HG02840 (cell line): Measurements from ENCODE around the gene DUS1L.

Source experiments
- ATAC-seq: cut with Tn5 transposase; IDR thresholded peaks from one replicate; pipeline ENCODE4 v1.9.1; 2021; ENCODE audit warnings: mild to moderate bottlenecking, moderate library complexity, moderate number of reproducible peaks; ENCODE audit not compliant: unreplicated experiment, low FRiP score

DUS1L gene

DNA sequence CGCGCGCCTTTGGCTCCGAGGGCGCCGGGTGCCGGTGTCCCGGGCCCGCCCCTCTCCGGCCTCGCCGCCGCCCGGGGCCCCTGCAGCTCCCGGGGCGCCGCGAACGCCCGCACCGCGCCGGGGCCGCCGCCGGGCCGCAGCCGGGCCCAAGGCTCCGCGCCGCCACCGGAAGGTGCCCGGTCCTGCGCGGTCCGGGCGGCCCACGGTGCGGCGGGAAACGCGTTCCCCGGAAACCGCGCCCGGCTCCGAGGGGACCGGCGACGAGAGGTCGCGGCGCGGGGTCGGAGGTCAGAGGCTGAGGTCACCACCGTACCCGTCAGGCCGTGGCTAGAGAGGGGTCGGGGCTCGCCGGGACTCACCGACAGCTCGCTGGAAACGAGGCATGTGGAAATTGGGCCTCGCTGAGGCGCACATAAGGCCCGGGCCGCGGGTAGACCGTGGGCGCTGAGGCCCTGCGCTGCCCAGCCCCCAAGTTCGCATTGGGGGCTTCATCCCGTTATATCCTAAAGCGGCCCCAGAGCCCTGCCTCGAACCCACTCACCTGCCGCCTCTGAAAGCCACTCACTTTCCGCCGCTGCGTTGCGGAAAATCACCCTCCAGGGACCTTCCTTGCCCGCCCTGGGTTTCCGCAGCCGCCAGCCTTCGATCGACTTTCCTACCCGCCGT lies at the start of gene DUS1L:
TSS of gene DUS1L (minus strand) at position 167 of the 666 bp plus-strand sequence. CDS start 745 bp downstream, outside the sequence.
- no peak for ATAC-seq

DNA sequence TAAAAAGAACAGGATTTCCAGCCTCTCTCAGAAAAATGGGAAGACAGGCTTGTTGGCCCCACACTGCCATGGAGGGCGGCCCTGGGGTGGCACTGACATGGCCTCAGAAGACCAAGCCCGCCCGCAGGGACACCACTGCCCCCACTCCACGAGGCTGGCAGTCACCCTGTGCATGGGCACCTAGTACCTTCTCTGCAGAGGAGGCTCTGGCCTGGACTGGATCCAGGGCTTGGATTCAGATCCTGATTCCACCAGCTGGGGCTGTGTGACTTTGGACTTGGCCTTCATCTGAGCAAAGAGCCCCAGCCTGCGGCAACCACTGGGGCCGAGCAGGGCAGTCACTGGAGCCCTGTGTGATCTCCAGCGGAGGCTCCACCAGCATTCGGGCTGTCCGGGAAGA lies 49.3 kb upstream of the DUS1L start:
- ATAC-seq, result no peak

DNA sequence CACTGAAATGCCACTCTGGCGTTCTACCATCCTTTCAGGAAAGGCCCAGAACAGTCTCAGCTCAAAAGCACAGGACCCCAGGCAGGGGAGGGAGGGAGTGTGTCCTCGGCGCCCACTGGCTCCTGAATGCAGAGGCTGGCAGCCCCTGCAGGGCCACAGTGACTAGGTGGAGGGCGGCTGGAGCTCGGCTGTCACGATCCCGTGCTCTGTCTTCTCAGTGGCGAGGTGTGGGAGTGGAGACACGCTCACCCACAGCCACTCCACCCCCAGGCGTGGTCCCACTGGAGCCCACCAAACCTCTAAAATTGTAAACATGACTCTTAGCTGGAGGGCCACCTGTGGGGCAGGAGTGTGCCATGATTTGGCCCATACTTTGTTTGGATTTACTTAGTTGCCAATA lies 48.8 kb upstream of the DUS1L start:
- ATAC-seq, result no peak

DNA sequence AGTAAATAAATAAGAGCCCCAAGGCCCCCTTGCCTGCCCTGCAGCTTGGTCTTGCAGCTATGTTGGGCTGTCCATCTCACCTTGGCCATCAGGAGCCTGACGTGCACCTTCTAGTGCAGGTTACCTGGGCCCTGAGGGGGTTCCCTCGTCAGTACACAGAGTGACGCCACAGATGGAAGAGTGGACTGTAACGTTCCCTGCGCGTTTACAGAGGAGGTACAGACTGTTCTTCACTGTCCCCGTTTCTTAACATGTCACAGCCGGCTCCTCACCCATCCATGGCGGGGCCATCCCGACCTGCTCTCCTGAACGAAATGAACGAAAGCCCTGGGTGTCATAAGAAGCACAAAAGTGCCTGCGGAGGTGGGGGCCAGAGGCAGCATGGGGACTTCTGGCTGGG lies 48.3 kb upstream of the DUS1L start:
- ATAC-seq, result no peak

DNA sequence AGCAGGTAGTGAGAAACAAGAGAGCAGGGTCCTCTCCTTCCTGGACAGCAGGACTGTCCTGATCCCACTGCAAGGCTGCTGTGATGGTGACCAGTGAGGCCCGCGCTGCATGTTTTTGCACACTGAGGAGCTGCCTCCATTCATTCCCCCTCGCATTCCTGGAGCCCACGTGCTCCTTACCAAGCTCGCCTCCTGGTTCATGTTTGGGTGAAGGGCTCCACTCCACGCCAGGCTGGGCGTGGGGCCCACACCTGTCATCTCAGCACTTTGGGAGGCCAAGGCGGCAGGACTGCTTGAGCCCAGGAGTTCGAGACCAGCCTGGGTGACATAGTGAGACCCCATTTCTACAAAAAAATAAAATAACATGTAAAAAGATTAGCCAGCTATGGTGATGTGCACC lies 47.8 kb upstream of the DUS1L start:
- no peak for ATAC-seq

DNA sequence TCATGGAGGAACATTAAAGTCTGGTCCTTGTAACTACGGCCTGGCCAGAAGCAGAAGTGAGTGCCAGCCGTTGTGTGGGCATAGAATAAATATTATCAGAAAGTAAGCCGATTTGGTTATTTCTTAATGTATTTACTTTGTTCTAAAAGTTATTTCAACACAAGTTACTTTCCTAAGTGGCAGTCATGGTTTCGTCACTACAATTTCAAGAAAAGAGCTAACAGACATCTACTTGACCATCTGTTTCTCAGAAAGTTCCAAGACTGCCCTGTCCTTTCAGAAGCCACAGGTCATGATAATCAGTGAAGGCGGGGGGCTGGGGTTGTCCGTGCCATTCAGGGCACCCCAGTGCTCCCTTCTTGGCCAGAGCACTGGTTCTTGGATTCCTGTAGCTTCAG lies 47.3 kb upstream of the DUS1L start:
- no peak for ATAC-seq

DNA sequence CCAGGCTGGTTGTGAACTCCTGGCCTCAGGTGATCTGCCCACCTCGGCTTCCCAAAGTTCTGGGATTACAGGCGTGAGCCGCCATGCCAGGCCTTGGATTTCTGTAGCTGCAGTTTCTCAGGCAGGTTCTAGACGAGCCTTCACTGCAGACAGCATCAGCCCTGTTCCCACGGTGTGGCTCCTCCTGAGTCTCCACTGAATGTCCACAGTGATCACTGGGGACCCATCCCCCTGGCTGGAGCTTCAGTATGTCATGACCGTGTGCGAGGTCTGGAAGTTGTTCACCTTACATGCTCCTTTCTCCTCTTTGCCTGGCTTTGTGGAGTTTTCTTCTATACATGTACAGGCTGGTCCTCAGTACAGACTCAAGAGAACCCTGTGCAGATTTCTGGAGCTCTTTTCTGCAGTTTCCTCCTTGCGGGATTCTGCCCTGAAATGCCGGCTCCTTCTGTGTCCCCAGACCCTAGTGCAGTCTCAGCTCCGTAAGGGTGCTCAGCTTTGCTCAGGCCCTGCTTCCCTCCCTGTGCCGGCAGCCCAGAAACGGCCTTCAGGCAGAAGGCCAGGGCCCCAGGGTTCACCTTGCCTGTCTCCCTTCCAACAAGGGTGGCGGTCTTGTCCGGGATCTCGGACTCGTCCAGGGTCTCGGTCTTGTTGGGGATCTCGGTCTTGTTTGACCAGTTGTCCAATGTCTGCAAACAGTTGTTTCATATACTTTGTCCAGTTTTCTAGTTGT lies 46.7 kb upstream of the DUS1L start:
- no peak for ATAC-seq

DNA sequence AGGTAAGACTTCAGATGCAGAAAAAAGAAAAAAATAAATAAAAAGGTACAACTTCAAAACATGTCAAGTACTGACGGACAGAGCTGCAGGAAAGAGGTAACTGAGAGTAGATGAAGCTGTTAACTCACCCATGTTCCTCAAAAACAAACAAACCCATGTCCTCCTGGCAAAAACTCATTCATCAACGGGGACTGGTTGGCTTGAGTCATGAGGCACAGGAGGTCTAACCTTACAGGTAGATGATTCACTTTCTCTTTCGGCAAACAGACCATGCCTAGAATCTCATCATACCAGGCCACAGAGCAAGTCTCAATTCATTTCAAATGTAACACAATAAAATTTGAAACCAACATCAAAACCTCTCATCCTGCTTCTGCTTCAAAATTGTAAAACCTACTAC lies 44.7 kb upstream of the DUS1L start:
- ATAC-seq, result no peak

DNA sequence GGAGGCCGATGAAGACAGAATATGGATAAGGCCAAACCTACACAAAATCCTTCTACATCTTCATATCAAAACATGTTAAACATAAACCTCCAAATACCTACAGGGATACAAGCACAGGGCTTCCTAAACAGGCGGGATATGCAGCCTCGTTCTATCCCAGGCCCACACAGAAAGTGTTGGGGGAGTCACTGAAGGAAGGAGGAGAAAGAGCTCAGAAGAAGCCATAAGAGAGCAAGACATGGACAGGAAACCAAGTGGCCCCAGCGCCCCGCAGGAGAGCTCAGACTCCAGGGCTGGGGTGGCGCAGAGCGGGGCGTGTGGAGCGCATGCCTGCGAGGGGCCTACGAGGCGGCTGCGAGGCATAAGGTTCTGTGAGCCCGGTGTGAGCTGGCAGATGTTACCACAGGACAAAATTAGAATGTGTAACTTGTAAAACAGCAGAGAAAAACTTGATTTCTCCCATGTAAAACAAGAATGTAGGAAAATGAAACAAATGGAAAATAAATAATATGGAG lies 43.4 kb upstream of the DUS1L start:
- no peak for ATAC-seq

DNA sequence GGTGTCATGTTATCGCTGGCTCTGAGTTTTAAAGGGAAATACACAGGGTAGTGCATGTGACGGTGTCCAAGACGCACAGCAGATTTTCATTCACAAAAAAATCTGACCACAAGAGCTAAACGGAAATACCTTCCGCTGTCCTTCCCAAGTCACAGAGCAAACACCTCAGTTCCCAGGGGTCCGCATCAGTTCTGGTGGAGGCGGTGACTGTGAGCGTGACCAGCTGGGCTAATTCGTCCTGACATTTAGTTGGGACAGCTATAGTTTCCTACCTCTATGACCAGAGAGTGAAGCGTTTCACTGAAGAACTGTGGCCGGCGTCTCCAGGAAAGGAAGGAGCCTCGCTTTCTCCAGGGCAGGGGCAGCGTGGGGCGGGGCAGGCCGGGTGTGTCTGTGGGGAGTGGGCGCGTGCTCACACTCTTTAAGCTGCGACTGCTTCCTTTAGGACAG lies 42.9 kb upstream of the DUS1L start:
- no peak for ATAC-seq

DNA sequence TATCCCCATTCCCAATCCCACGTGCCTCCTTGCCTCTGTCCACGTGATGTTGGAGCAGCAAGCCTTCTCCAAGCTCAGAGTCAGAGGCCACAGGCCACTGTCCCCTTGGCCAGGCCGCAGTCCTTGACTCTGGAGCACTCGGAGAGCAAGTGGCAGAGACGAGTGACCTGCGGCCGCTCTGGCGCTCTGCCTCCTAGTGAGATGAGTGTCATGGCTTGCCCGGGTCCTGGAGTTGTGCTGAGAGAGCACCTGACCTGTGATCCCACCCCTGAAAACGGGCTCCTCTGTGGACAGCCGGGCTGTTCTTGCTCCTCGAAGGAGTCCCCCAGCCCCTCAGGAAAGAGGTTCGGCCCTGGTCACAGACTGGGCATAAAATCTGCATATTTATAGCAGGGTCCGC lies 42.4 kb upstream of the DUS1L start:
- ATAC-seq, result no peak

DNA sequence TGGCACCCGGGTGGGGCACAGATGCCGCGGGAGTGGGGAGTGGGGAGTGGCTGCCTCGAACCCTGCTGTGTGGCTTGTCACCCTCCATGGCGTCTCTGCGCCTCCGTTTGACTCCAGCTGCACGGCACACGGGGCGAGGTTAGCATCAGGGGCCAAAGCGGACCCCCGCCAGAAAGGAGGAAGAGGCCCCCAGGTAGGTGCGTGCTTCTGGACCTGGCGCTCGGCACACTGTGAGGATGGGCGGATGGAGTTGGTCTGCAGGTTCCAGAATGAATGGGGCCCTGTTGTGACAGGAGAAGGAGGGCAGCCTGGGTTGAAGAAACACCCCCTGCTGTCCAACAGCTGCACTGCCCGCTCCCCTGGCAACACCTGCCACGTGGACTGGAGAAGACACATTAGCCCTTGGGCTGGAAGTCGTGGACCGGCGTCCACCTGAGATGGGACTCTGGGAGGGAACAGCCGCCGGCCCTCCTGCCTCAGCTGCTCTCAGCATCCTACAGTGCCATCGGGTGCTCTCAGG lies 41.8 kb upstream of the DUS1L start:
- ATAC-seq, result no peak

DNA sequence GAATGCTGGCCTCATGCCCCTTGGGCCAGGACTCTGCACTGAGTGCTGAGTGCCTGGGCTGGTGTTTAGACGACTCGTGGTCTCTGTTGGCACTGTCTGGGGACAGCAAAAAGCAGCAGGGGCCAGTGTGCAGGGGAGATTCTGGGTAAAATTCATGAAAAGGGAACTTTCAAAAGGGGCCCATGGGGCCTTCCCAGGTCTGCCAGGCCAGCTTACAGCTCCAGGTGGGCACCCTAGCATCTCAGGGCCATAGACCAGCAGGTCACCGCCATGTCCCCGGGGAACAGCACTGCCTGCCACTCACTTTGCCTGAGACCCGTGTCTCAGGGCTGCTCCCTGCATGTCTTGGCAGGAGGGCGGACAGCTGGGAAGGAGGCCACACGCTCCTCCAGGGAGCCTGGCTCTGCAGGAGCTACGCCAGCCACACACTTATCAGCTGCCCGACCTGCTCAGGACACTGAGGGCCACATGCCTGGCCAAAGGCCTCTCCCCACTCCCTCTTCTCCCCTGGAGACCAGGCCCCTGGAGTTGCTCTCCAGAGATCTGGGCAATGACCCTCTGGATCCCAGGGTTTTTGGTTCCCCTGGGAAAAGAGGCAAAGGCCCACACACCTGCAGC lies 41.2 kb upstream of the DUS1L start:
- ATAC-seq, result no peak

DNA sequence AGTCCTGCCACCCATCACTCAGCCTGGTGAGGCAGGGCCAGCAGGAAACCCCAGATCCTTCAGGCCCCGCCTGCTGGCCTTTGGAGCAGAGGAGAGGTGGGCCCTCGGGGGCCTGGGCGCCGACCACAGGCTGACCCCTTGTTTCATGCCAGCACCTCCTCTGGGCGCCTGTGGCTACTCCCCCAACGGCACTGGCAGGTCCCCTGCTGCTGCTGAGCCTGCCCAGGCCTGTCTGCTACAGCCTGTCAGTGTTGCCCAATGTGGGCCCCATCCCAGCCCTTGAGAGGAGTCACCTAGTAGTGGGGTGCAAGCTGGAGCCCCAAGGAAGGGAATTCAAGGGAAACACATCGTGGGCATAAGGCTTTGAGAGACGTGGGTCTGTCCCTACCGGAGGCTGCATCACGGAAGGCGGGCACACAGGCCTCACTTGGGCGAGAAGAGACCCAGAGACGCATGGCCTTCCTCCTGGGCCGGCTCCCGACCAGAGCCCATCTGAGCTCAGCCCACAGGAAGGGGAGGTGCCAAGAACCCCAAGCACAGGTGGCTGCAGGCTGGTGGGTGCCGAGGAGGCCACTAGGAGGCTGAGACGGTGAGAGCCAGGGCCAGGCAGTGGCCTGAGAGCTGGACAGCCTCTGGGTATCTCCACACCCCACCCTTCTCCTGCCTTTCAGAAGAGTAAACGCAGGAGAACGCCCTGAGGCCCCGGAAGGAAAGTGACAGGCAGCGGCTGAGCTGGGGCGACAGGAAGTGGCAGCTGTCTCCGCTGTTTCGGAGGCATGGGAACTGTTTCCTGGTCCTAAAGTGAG lies 40.5 kb upstream of the DUS1L start:
- ATAC-seq, result no peak

DNA sequence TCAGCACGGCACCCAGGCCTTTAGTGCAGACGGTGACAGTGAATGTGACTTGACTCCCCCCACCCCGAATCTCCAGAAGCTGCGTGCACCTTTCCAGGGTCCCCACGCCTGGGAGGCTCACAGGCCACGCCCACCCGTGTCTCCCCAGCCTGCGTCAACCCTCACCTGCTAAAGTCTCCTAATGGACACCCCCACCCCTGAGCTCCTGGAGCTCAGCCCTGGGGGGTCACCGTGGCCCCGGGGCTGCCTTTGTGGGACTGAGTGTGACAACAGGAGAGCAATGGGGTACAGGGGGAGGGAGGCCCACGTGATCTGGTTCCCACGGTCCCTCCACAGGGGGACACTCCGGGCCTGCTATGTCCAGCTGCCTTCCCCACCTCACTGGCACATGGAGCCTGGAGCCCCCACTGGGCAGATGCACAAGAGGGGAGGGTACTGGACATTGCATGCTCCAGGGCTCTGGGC lies 39.8 kb upstream of the DUS1L start:
- ATAC-seq, result no peak

DNA sequence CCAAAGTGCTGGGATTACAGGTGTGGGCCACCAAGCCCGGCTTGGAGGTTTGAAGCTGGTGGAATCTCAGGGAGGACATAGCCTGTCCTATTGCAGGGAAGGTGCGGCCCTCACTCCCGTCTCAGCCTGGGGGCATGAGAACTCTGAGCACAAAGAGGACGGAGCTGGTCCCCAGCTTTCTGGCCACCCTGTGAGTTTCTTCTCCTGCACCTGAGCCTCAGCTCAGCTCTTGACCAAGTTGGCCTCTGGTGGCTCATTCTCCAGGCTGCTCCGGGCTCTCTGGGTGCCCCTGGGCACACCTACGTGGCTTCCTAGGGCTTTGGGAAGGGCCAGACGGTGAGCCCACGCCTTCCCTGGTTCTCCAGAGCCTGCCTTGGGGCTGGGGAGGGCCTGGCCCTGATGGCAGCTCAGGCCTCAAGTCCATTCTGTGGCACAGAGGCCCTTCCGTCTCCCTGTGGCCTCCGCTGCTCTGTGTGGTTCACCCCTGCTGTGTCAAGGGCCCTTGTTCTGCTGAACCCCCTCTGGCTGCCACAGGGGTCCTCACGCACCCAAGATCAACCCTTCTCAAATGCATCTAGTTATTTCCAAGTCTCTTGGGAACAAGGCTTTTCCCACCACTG lies 39.3 kb upstream of the DUS1L start:
- ATAC-seq, result no peak

DNA sequence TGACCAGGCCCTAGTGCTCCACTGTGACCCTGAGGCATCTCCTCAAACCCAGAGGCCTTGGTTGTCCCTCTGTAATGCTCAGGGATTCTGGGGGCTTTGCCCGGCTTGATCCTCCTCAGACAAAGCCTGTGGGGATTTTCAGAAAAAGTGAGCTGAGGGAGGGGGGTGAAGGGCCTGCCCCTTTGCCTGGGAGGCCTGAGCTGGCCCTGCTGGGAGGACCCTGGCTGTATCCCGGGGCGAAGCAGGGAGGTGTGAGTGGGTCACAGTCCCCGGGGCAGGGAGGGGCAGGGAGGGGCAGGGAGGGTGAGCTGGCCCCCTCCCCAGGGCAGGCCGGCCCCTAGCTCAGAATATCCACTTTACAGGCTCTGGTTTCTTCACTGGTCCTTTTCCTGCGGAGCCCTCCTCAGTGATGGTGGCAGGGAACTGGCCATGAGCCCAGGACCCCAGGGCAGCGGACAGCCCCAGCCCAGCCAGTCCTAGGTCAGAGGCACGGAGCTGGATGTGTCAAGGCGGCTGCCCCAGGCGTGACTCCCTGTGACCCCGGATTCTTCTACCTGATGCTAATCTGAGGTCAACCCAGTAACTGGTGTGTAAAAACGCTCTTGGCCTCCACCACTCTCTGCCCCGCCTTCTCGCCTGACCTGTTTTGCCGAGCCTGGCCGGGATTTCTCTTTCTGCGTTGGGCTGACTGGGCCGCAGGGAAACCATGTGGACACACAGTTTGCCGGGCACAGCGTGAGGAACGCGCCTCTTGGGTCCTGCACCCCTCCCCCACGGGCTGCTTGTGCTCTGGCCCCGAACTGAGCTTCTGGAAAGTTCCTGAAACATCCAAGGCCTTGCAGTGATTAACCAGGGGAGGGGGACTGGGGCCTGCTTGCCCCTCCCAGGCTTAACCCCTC lies 38.2 kb upstream of the DUS1L start:
- no peak for ATAC-seq

DNA sequence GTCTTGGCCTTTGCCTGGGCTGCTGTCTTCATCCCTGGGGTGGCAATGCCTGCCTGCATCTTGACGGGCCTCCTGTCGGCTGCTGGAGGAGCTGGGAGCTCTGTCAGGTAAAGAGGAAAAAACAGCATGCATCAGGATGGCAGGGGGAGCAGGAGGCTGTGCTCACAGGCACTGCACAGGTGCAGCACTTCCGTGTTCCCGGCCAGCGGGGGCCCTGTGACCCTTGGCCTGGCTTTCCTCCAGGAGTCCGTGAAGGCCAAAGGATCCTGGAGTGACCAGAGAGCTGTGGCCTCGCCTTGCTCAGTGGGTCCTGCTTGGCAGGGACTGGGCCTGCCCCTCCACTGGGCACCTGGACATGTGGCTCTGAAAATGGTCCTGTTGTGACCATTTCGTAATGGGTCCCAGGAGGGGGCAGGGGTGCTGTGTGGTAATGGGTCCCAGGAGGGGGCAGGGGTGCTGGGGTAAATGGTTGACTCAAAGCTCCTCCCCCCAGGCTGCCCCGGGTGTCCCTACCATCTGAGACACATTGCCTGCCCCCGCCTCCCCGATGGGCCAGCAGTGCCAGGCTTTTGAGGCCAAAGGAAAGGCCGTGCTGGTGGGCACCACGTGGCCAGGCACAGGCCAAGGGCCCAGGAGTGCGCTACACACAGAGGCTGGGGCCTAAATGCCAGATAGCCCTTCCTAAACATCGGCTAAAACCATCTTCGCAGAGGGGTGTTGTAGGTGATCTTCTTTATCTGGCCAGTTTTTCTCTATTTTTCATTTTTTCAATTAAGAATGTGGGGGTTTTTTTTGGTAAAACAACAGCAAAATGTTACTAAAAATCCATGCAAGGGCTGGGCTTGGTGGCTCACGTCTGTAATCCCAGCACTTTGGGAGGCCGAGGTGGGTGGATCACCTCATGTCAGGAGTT lies 36.4 kb upstream of the DUS1L start:
- ATAC-seq, result no peak
